H1 (cell line): ENCODE data around the gene RAPGEF1.
"Not testable (repeated sequence)": the region's sequence is repeated elsewhere in the genome, so short reads cannot be mapped to it uniquely, and the experiment has no call there.

ENCODE experiments used
- CTCF ChIP-seq, 3 experiments: IDR thresholded peaks; 1 replicate in 2 of 3; 2 replicates in 1 of 3; pipeline versions ENCODE4 v1.5.1 to v1.6.1; 2011; ENCODE audit warnings: low read length in 3 of 3, mild to moderate bottlenecking in 3 of 3, inconsistent platforms in 2 of 3, low read depth in 1 of 3, moderate library complexity in 1 of 3; ENCODE audit not compliant: insufficient read depth in 1 of 3; ENCODE audit errors: control extremely low read depth in 1 of 3
- POLR2AphosphoS5 ChIP-seq: IDR thresholded peaks from 2 replicates; pipeline ENCODE4 v1.6.1; 2011; ENCODE audit warnings: low read depth, low read length

- TF ChIP-seq POLR2AphosphoS5; CTCF (IDR thresholded peaks at IDR 0.05; ENCODE audit: control extremely low read depth in 1 of 3, insufficient read depth in 1 of 3, low read depth in 1 of 3, low read length in 3 of 3): not testable (repeated sequence)
Observed at GRCh38 chr9:131709010-131709770, 30.7 kb downstream of the RAPGEF1 start.
